Fibroblast of upper back skin (primary cell): ENCODE results near the gene ZCCHC3.
"Not testable (repeated sequence)": the region's sequence is repeated elsewhere in the genome, so short reads cannot be mapped to it uniquely, and the experiment has no call there.

Source experiments
- DNase-seq: peaks from one replicate; pipeline ENCODE4 v3.0.0-alpha.2; 2013

The ZCCHC3 gene

DNA sequence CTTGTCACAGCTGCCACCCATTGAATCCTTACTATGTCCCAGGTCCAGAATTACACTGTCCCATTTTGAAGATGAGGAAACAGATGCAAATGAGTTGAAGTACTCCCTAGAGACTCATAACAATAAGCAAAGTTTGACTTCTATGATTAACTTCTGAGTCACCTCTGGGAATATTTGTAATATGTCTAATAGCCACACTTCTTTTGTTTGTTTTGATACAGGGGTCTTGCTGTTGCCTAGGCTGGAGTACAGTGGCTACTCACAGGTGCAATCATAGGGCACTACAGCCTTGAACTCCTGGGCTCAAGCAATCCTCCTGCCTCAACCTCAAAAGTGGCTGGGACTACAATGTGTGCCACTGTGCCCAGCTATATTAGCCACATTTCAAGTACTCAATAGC, 16.6 kb downstream of the ZCCHC3 start:
- peak; percentile 43 for DNase-seq

DNA sequence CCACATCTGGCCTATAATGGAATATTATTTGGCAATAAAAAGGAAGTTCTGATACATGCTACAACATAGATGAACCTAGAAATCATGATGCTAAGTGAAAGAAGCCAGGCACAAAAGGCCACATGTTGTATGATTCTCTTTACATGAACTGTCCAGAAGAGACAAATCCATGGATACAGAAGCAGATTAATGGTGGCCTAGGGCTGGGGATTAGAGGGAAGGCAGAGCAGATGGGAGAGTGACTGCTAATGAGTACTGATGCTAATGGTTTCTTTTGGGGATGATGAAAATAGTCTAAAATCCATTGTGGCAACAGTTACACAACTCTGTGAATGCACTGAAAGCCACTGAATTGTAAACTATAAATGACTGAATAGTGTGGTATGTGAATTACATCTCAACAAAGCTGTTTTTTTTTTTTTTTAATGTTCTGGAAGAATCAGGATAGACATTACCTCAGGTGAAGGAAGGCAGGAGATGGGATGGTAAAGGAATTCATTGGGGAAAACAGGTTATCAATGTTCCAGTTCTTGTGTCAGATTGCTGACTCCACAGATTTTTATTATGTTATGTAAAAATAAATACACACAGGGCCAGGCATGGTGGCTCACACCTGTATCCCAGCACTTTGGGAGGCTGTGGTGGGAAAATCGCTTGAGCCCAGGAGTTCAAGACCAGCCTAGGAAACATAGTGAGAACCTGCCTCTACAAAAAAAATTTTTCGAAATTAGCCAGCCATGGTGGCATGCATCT, 19.1 kb downstream of the ZCCHC3 start:
- DNase-seq: peak; percentile 58

DNA sequence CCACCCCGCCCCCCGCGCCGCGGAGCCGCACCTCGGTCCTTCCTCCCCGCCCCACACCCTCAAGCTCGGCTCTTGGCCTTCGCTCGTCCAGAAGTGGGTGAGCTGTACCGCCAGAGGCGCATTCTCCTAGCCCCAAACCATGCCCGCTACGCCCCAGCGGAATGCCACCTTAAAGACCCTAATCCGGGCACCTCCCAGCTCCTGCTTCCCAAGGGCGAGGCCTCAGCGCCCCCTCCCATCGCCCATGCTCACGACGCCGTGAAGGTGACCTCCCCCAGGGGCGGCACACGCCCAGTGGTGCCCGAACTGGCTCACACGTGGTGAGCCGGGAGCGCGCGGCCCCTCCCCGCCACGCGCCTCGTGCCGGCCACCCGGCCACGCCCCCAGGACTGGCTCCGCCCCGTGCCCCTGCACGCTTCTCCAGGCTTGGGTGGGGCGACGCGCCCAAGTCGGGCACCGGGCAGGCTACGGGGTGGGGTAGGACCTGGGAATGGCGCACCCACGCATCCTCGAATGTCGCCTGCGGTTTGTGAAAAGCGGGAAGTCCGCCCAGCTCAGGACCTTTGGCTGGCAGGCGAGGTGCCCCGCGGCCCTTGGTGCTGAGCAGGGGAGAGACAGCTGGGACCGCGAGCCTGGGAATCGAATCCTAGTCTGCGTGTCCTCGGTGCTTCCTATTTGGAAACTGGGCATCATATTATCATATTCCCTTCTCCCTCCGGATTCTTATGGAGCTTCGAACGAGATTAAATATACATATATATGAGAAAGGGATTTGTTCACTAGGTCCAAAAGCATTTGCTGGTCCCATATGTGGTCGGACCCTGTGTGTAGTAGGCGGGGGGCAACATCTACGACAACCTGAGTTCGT, 27.0 kb downstream of the ZCCHC3 start:
- peak; percentile 82 for DNase-seq

DNA sequence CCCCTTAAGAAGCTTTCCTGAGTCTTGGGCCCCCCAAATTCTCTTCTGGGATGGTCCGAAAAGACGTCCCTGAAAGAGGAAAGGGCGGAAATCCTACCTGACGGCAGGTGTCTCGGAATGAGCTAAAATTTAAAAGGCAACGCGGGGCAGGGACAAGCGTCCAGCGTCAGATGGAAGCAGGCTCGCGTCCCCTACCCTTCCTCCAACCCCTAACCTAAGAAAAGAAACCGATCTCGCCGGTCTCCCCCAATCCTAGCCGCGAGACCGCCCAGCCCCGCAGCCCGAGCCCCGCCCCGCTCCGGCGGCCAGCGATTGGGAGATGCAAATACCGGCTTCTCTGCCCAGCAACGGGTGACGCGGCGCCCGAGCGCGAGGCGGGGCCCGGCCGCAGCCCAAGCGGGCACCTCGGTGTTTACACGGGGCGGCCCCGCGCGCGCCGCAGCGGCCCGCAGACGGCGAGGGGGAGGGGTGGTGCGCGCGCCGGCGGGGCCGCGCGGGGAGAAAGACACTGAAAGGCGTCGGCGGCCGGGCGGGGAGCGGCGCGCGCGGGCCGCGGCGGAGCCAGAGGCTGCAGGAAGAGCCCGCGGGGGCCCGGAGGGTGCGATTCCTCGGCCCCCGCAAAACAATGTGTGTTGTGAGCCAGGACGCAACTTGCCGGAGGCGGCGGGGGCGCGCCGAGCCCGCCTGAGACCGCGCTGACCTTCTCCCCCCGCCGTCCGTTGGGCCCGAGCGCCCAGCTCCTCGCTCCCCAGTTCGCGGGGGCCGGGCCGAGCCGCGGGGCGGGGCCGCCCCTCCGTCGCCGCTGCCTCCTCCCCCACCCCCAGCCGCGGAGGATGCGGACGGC, 27.9 kb downstream of the ZCCHC3 start, which contains the start of gene SOX12:
Gene SOX12, plus strand, starts transcription at position 508 of the 844 bp plus-strand sequence. CDS start 373 bp downstream, outside the sequence.
- peak; percentile 93 for DNase-seq

DNA sequence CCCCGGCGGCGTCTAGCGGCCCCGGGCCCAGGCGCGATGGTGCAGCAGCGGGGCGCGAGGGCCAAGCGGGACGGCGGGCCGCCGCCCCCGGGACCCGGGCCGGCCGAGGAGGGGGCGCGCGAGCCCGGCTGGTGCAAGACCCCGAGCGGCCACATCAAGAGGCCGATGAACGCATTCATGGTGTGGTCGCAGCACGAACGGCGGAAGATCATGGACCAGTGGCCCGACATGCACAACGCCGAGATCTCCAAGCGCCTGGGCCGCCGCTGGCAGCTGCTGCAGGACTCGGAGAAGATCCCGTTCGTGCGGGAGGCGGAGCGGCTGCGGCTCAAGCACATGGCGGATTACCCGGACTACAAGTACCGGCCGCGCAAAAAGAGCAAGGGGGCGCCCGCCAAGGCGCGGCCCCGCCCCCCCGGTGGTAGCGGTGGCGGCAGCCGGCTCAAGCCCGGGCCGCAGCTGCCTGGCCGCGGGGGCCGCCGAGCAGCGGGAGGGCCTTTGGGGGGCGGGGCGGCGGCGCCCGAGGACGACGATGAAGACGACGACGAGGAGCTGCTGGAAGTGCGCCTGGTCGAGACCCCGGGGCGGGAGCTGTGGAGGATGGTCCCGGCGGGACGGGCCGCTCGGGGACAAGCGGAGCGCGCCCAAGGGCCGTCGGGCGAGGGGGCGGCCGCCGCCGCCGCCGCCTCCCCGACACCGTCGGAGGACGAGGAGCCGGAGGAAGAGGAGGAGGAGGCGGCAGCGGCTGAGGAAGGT, 28.7 kb downstream of the ZCCHC3 start:
- peak; percentile 58 for DNase-seq

DNA sequence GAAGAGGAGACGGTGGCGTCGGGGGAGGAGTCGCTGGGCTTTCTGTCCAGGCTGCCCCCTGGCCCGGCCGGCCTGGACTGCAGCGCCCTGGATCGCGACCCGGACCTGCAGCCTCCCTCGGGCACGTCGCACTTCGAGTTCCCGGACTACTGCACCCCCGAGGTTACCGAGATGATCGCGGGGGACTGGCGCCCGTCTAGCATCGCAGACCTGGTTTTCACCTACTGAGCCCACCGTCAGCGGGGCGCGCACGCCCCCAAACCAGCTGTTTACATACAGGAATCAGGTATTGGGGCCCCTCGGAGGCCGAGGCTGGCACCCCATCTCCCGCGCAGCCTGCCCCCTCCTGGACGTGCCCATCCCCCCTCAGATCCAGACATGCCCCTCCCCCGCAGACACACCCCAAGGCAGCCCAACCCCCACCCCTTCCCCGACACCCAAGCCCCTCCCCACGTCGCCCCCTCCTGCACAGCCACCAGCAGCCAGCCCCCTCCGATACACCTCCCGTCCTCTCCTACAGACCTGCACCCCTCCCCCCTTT, 29.3 kb downstream of the ZCCHC3 start:
- no peak for DNase-seq

DNA sequence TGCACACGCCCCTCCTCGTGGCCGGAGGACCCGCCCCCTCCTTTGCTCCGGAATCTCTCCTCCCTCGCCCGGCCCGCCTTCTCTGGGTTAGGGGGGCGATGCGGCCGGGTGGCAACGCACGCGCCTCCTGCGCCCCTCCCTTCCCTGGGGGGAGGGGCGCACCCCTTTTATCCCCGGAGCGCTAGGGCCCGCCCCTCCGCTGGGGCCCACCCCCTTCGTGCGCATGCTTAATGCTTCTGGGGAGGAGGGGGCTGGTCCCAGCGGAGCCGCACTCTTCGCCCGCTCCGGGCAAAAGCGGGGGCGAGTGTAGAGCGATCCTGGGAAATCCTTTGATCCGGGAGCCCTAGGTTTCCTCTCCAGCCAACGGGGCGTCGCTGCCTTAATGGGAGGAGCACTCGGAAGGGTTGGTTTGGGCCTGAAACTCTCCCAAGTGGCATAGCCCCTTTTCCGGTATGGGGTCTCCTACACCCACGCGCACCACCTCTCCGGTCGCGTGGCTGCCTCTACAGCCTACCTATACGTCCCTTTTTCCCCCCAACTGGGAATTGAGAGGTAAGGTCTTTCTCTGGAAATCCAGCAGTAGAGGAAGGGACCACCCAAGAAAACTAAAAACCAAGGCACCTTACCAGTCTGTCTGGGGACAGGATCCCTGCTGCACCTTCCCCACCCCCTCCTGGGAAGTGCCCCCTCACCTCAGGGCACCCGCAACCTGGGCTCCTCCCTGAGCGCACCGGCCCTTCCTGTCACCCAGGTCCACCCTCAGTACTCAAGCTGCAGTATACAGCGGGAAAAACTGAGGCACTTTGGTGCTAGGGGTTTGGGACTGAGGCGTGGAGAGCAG, 30.0 kb downstream of the ZCCHC3 start:
- DNase-seq: peak; percentile 96

DNA sequence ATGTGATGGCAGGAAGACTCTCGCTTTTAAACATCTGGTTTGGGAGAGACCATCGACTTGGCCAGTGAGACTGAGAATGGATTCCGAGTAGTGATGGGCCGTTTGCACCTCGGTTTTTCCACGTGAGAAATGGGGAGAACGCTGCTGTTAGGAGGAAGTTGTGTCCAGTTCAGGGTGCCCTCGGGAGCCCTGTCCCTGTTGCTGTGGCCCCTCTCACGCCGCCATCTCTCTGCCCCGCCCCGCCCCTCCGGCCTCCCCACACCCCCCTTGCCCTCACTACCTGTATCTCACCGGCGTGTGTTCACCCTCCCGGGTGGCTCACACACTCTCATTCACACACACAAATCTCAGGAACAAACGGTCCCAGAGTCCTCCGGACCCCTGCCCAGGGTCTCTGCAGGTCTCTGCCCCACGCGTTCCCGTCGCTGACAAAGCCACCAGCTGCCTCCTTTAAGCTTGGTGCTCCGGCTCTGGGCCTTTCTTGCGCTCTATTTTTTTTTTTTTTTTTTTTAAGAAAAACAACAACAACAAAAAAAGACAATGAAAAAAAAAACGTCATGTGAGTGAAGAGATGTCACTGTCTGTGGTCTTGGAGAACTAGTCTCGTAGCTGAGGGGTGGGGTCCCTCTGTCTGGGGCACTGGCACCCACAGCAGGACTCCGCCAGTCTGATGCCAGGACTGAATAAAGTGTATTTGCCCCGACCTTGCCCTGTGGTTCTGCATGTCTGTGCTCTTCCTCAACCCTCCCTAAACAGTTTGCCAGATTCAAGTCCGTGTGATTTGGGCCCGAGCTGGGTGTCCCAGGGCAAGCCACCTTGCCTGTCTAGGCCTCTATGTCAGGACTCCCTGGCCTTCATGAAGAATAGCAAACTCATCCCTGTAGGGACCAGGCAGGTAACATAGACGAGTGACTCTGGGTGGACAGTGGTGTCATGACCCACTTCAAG, 30.9 kb downstream of the ZCCHC3 start:
- no peak for DNase-seq

DNA sequence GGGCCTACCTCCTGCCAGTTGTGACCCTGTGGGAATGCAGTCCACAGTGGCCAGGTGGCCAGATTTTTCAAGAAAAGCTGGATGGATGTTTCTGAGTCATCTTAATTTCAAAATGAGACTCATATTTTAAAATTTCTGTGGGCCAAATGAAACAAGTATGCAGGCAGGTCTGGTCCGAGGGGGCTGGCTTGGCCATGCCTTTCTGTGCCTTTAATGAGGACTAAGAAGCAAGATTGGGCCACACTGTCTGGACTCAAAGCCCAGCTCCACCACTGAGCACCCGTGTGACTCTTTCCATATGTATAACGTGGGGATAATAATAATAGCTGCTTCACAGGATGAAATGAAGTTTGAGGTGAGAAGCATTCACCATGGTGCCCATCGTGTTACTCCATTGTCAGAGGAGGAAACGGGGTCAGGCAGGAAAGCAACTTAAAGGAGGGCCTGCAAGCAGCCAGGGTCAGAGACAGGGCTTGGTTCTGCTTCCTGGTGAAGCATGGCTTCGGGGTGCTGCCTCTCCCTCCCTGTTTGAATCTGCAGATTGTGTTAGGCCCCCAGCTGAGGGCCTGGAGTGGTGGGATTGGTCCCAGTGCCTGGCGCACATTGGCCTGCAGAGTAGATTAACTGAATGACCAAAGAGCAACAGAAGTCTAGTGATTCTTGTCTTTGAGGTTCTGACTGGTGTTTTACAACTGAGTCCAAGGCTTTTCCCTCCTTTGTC, 31.8 kb downstream of the ZCCHC3 start:
- DNase-seq: no peak

DNA sequence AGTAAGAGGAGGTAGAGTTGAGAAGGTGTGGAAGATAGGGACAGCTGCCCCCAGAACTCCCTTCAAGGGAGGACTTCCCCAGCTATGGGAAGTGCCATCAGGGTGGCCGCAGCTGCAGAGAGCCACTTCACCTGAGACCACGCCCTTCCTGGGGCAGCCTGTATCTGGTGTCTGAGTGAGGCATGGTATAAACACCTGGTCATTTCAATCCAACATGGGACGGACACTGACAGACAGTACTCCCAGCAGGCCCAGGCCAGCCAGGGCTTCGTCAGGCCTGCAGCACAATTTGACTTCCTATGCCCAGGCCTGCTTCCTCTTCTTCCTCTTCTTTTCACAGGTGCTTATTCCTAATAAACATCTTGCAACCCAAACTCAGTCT, 32.5 kb downstream of the ZCCHC3 start:
- DNase-seq: no peak

DNA sequence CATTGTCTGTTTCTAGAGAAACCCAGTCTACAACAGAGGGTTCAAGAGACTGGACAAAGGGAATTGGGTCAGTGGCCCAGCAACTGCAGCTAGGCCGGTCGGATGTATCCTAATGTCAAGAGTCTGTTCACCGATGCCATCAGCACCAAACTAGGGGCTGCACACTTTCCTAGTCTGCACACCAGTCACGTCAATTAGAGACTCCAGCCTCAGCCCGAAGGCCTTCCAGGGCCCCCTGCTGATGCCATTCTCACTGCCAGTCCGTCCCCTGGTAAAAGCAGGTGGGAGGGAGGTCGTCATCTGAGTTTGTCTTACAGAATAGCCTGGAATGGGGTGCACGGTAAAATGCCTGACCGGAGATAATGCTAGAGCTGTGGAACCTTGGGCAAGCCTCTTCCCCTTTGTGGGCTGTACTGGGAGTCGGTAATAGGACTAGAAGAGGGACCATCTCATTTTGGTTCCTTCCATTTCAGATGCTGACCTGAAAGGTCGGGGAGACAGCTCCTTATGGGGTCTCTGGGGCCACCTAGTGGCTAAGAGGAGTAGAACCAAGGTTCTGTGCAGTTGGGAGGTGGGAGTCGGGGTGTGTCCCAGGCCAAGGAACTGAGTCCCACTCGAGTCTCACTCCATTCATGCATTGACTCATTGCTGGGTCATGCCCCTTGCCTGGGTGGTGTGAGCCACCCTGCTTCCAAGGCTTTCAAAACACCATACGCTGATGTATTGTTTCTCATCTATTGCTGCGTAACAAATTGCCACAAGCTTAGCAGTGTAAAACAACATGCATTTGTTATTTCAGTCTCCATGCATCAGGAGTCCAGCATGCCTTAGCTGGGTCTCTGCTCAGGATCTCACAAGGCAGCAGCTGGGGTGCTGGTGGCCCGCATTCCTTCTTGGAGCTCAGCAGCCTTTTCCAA, 33.1 kb downstream of the ZCCHC3 start:
- DNase-seq: peak; percentile 73

DNA sequence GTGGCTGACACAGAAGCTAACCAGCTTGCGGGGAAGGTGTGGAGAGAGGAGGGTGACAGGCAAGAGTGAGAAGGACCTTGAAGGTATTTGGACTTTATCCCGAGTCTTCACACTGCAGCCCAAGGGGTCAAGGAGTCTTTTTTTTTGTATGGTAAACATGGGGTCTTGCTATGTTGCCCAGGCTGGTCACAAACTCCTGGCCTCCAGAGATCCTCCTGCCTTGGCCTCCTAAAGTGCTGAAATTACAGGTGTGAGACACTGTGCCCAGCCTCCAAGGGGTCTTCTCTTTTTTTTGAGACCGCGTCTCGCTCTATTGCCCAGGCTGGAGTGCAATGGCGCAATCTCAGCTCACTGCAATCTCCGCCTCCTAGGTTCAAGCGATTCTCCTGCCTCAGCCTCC, 37.2 kb downstream of the ZCCHC3 start:
- DNase-seq: no peak

DNA sequence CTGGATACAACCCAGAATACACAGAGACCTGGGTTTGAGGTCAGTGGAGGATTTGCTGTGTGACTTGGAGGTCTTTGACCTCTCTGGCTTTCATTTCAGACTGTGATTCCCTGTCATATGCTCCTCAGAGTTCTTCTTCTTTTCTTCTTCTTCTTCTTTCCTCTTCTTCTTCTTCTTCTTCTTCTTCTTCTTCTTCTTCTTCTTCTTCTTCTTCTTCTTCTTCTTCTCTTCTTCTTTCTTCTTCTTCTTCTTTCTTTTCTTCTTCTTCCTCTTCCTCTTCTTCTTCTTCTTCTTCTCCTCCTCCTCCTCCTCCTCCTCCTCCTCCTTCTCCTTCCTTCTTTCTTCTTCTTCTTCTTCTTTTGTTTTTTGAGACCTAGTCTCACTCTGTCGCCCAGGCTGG, 38.7 kb downstream of the ZCCHC3 start:
- DNase-seq: not testable (repeated sequence)

DNA sequence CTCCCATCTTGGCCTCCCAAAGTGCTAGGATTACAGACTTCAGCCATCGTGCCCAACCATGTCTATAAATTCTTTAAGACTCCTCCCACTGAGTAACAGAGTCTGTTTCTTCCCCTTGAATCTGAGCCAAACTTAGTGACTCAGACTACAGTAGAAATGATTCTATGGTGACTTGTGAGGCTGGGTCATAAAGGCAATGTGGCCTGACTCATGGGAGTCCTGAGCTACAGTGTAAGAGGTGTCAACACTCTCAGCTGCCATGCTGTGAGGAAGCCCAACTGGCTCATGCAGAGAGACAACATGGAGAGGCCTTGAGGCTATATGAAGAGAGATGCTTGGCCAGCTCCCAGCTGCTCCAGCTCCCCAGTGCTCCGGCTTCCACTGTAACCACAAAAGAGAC, 44.3 kb downstream of the ZCCHC3 start:
- peak; percentile 80 for DNase-seq

DNA sequence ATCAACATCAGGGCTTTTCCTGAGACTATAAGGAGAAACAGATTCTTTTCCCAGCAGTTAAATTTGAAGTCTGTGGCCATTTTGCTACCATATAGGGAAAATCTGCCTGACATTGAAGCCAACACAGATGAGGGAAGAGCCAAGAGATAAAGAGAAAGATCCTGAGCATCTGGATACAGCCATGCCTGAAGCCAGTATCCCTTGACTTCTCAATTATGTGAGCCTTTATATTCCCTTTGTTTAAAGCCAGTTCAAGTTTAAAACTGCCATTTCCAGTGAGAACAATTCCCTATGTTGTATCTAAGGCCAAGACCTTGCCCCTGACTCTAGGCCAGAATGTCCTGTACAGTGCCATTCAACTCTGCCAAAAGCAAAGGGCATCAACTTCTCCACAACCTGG, 45.7 kb downstream of the ZCCHC3 start:
- DNase-seq: no peak

DNA sequence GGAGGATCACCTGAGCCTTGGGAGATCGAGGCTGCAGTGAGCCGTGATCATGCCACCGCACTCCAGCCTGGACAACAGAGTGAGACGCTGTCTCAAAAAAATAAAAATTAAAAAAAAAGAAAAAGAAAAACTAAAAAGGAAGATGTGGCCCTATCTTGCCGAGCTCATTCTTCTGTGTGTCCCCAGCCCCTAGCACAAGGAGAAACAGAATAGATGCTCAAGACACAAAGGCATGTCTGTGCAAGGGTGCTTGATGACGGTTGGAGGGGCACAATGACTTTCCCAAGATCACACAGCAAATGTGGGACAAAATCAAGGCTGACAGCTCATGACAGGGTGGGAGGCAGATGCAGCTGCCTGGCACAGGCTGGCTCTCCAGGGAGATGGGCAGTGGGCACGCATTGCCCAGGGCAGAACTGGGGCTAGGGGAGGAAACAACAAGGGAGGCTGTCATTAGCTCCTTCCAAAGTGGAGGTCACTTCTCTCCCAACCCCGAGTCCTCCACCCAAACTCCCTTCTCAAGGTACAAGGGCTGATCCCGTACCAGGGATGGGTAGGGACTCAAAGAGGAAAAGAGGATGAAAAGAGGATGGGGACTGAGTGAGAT, 48.8 kb downstream of the ZCCHC3 start:
- no peak for DNase-seq

DNA sequence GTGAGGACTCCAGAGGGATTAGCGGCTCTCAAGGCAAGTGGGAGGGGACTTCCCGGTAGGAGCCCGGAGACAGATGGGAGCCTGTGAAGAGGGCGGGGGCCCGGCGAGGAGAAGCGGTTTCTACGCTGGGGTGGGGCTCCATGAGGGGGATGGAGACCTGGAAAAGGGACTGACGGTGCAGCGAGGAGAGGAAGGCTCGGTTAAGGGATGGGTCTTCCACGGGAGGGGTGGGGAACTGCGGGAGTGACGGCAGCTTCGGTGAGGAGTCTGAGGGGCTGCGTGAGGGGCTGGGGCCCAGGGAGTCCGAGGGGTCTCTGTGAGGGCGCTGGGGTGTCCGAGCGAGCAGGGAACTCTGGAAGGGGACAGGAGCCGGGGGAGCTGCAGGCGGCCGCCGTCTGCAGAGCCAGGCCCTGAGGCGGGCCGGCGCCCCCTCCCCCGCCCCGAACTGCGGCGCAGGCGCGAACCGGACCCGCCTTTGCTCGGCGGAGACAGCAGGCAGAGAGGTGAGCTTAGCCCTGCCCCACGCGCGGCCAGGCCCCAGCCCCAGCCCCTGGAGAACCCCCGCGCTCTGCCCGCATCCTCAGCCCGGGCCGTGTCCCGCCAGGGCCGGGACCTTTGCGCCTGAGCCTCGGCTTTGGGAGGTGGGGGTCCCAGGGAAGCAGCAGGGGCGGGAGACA, 49.4 kb downstream of the ZCCHC3 start, which contains the start of gene NRSN2:
Gene NRSN2, plus strand, starts transcription at position 472 of the 677 bp plus-strand sequence. CDS start 2,533 bp downstream, outside the sequence.
- DNase-seq: peak; percentile 77
